SKM-1 treated with dmso at 0.1 percent for 144 hours (cell line): ENCODE results near the gene HEG1.

Experiments used
- DNase-seq: peaks from one replicate; lab custom pipeline; 2025; ENCODE audit not compliant: unreplicated experiment; lab: John Stamatoyannopoulos, UW

HEG1 gene

DNA sequence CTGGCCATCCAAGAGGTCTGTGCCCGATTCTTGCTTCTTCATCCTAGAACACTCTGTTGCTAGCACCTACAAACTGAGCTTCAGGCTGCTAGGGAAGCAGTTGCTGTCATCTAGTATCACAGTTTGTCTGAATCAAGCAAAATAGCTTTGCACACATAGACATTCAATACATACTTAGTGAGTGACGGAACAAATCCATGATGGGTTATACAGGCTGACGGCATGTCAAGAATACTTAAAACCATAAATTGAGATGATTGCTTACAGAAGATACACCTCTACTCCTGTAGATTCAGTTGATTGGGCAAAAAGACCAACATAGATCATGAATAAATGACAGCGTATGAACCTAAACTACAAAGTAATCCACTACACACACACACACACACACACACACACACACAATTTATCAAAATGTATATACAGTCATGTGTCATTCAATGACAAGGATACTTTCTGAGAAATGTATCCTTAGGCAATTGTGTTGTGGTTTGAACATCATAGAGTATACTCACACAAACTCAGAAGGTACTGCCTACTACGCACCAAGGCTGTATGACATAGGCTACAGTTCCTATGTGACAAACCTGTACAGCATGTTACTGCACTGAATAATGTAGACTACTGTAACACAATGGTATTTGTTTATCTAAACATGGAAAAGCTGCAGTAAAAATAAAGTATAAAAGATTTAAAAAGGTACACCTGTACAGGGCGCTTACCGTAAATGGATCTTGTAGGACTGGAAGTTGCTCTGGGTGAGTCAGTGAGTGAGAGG, 14.4 kb upstream of the HEG1 start:
- no peak for DNase-seq

DNA sequence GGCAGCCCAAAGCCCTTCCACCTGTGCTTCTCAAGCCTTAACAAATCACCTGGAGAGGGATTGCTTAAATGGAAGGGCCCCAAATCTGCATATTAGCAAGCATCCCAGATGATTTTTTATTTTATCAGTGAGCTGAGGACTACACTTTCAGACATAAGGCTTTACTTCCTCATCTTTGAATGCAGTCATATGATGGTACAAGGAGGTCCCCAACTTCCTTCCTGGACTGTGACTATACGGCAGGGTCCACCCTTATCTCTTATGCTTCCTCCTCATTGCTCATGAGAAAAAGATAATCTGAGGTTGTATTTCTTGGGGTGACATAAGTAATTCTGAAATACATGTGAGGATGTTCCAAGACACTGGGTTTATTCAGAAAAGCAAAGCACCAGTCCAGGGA, 13.7 kb upstream of the HEG1 start:
- DNase-seq: peak; percentile 38

- no peak for DNase-seq
These were observed 12.5 kb upstream of the HEG1 start for GRCh38 chr3:125068265-125068664.

GRCh38 chr3:125067225-125067624, 11.4 kb upstream of the HEG1 start:
- no peak for DNase-seq

GRCh38 chr3:125062904-125063618, 7.3 kb upstream of the HEG1 start:
- no peak for DNase-seq

DNA sequence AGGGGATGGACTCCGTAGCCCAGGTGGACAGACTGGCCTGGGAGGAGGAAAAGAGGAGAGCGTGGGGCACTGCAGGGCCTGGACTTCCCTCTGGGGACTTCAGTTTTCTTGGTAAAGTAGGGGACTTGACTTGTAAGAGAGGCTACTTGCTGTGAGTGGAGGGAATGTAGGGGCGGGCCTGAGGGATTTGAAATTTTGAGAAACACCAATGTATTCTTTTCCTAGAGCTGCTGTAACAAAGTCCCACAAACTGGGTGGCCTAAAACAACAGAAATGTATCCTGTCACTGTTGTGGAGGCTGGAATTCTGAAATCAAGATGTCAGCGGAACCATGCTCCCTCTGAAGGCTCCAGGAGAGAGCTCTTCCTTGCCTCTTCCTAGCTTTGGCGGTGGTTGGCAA, 5.8 kb upstream of the HEG1 start:
- DNase-seq: no peak

GRCh38 chr3:125061170-125061569, 5.4 kb upstream of the HEG1 start:
- DNase-seq: no peak

DNA sequence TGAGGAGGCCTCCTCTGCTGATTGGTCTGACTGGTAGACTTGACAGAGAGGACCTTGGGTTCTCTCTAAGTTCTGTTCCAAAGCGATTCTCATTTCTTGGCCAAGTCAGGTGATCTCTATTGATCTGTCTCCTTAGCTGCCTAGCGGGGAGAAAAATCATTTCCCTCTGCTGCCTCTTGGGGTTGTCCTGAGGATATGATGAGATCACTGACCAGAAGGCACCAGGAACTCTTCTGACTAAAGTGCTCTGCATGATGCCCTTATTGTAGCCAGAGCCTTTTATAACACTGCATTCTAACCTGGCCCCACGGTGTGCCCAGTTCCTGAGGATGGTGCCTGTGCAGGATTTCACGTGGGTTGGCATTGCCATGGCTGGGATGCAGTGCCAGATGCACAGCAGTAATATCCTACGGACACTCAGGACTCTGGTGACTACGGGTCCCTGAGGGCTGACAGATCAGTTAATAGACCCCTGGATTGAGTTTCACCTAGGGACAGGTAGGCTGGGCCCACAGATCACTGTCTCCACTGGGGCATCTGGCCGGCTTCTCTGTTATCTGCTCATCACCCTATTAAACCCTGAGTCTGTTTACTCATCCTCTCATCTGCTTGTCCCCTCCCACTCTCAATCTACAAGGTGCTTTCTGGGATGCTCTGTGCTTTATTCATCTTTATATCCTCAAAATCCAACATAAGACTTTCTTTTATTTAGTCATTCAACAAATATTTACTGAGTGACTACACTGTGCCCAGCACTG, 3.9 kb upstream of the HEG1 start:
- DNase-seq: no peak

DNA sequence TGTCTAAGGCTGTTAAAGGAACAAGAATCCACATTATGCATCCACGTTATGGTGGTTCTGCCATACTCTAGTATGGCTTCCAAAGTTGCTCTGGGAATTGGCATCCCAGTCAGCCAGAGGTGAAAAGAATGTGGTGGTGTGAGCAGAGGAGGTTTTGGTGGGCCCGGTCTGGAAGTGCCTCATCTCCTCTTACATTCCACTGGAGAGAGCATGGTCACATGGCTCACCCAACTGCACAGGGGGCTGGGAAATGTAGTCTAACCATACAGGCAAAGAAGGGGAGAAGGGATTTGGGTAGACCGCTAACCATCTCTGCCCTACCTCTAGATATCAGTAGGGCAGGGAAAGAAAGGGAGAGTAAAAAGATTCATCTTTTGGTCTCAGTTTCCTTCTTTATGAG, 3.2 kb upstream of the HEG1 start:
- DNase-seq: no peak

DNA sequence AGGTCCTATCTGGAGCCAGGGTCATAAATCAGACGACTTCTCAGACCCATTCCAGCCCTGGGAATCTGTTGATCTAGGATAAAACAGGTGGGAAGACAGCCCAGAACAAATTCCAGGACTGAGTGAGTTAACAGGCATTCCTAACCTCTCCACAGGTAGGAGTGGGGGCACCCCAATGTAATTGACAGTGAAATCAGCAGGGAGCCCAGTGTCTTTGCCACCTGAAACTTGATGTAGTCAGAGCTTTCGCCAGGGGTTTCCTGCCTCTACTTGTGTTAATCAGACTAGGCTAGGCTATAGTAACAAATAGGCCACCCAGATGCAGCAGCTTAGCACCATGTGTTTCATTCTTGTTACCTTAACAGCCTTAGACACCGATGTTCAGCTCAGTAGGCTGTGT, 2.7 kb upstream of the HEG1 start:
- no peak for DNase-seq

GRCh38 chr3:125057186-125057850, 1.5 kb upstream of the HEG1 start:
- no peak for DNase-seq

- no peak for DNase-seq
These were observed 375 bp downstream of the HEG1 start for GRCh38 chr3:125055331-125055912.

- DNase-seq: no peak
These were observed 1.1 kb downstream of the HEG1 start for GRCh38 chr3:125054449-125055329.

DNA sequence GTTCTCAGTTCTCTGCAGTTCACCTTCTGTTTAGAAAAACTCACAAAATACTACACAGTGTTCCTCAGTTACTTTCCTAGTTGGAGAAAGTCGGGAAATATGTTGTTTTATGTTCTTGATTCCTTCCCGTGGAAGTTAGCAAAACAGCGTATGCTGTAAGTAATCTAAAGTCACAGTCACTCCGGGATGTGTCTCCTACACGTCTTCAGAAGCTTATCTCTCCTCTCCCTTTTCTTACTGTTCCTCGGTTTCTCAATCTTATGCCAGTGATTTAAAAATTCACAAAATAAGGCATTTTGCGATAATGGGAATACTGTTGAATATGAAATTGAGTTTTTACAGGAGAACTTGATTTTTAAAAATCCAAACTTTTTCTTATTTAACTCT, 1.7 kb downstream of the HEG1 start:
- no peak for DNase-seq

- no peak for DNase-seq
These were observed 2.5 kb downstream of the HEG1 start for GRCh38 chr3:125053304-125053699.

- no peak for DNase-seq
These were observed 3.0 kb downstream of the HEG1 start for GRCh38 chr3:125052624-125053303.

DNA sequence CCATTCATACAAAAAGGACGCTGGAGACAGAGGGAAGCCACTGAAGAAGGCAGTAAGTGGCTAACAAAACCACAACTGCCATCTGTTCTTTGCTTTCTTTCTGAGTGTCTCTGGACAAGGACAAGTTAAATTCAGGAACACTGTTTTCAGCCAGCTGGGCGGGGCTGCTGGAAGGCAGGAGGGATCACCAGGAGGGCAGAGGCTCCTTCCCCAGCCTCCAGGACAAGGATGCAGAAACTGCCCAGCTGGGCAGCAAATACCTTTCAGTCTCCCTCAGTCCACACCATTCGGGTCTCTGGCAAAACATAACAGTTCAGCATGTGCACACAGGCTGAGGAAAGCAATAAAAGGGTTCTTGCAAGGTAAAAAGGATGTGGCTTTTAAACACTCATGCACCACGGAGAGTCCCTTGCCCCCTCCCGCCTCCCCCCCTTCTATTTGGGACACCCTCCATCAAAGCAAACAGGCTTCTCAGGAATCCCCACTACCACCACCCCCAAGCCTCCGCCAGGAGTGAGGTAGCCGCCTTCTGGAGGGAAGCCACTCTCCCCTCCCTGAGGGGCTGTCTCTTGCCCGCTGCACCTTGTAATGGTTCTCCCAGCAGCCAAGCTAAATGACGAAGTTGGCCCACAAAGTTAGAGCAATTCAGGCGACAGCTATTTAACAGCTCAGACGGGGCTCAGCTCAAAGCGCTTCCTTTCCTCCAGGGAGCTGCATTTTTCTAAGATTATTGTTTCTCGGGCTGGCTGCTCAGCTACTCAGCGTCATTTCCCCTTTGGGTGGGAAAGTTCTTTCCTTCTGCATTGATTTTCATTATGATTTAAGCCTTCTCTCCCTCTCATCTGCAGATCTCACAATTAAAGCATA, 3.8 kb downstream of the HEG1 start:
- DNase-seq: no peak

- no peak for DNase-seq
These were observed 4.6 kb downstream of the HEG1 start for GRCh38 chr3:125051205-125051604.
